HG03432 (cell line): ENCODE measurements around the gene CROCC2.
"Not testable (repeated sequence)": the region's sequence is repeated elsewhere in the genome, so short reads cannot be mapped to it uniquely, and the experiment has no call there.

Experiments used
- ATAC-seq: cut with Tn5 transposase; IDR thresholded peaks from one replicate; pipeline ENCODE4 v1.9.1; 2021; ENCODE audit warnings: mild to moderate bottlenecking, moderate library complexity; ENCODE audit not compliant: unreplicated experiment

Gene CROCC2

GRCh38 chr2:240964704-240965295, 58.7 kb downstream of the CROCC2 start:
- no peak for ATAC-seq

DNA sequence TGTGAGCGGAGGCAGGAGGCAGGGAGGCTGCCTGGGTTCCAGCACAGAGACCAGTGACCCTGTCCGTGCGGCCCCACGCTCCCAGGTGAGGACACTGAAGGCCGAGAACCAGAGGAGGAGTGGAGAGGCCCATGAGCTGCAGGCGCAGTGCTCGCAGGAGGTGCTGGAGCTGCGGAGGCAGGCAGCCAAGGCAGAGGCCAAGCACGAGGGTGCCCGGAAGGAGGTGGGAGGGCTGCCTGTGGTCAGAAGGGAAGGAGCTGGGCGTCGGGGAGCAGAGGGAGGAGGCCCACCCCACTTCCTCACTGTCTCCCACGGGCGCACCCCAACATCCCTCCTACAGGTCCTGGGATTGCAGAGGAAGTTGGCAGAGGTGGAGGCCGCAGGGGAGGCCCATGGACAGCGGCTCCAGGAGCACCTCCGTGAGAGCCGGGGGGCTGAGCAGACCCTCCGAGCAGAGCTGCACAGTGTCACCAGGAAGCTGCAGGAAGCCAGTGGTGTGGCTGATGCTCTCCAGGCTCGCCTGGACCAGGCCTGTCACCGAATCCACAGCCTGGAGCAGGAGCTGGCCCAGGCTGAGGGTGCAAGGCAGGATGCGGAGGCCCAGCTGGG, 59.3 kb downstream of the CROCC2 start:
- ATAC-seq, result no peak

DNA sequence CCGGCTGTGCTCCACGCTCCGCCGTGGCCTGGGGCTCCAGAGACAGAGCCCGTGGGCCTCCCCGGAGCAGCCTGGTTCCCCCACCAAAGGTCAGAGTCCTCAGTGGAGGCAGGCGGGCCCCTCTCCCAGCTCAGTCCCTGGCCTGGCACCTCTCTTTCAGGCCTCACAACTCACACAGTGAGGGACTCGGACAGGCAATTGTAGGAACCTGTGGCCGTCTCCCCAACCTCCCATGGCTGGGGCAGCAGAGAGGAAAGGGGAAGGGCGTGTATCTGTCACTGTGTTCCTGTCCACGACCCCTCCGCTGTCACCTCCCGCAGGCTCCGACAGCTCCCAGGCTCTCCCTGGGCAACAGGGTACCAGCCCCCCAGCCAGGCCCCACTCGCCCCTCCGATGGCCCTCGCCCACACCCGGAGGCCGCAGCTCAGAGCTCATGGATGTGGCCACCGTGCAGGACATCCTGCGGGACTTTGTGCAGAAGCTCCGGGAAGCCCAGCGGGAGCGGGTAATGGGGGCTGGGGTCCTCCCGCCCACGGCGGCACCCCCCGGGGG, 59.8 kb downstream of the CROCC2 start:
- ATAC-seq, result no peak

DNA sequence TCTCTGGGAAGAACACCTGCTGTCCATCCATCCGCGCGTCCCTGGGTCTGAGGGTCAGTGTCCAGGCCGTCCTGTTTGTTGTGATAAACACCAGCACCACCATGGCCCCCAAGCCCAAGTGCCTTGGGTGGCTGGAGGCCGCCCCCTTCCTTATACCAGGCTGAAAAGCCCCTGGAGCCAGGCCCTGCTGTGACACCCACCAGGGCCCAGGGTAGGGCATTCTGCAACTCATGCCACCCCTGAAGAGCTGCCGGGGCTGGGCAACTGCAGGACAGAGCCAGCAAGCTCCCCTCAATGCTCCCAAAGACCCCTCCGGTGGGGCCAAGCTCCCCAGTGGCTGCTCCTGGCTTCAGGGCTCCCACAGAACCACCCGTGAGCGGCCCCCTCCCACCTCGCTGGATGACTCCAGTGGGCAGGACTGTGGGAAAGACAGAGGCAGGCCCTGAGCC, 60.3 kb downstream of the CROCC2 start:
- no peak for ATAC-seq

GRCh38 chr2:240966906-240967680, 61.0 kb downstream of the CROCC2 start:
- no peak for ATAC-seq

DNA sequence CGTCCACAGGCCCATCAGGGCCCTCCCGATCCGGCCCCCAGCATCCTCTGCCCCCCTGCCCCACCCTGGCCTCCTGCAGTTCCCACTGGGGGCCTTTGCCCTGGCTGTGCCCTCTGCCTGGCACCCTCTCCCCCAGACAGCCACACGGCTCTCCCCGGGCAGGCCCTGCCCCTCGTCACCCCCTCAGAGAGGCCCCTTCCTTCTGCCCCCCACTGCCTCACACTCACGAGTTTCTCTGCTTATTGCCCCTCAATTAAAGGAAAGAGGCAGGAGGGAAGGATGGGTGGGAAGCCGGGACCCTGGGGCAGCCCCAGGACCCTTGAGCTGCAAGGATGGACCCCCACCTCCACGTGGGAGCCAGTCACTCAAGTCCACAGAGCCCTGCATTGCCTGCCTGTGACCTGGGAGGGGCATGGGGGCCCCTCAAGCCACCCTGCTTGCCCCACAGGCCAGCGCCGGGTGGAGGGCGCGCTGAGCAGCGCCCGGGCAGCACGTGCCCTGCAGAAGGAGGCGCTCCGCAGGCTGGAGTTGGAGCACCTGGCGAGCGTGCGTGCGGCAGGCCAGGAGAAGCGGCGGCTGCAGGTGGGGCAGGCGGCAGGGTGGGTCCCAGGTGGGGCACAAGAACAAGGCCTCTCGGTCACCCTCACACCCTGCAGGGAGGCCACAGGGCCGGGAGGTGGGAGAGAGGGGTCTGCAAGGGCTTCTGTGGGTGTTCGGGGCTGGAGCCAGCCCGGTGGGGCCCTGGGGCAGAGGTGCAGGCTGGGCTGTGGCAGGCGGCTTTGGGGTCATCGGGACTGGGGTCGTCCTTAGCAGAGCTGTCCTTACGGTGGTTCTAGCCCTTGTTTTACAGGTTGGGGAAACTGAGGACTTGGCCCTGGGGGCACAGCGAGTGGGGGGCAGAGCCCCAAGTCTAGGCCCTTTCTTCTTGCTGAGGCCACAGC, 61.8 kb downstream of the CROCC2 start:
- no peak for ATAC-seq

DNA sequence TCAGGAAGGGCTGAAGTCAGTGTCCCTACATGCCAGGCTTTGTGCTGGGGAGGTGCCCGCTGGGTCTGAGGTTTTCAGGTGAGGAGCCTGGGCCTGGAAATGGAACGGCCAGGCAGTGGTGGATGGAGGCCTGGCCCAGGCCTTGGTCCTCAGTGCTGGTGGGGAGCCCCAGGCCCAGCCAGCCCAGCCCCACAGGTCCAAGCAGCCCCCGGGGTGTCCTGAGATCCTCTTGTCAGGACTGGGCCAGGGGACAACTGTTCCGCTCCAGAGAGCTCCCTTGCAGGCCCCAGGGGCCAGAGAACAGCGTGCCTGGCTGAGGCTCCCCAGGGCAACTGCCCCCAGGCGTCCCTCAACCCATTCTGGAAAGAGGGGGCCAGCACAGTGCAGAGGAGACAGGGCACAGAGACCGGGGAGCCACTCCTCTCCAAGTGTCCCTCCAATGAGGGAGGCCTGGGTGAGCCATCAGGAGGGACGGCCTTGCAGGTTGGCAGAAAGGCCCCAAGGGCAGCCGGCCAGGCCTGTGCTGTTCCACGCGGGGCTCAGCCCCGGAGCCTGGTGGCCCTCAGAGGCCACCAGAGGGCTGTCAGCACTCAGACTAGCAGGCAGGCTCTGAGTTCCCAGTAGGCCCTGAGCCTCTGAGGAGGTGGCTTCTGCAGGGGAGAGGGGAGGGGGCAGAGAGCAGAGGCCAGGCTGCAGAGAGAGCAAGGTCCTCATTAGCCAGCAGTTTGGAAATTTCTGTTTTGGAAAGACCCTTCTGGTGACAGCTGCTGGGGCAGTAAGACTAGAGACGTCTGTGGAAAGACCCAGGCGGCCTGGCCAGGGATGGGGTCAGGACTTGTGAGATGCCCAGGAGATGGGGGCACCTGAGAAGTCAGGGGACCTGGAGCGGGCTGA, 62.8 kb downstream of the CROCC2 start:
- no peak for ATAC-seq

DNA sequence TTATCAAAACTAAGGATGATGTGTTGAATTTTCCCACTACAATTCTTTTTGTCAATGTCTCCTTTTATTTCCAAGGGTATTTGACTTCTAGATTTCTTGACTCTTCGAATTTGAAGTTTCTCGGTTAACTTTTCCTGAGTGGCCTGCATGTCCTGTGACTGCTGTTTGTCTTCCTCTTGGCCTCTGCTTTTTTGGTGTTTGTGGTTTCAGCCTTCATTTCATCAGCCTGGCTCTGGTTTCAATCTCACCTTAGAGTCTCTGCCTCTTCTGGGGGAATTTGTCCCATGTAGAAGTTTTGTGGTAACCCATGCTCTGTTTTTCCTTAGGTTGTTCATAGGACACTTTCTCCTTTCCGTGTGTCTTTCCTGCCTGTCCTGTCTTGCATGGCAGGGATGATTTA, 64.0 kb downstream of the CROCC2 start:
- no peak for ATAC-seq

GRCh38 chr2:240970816-240971215, 64.7 kb downstream of the CROCC2 start:
- ATAC-seq, result no peak

DNA sequence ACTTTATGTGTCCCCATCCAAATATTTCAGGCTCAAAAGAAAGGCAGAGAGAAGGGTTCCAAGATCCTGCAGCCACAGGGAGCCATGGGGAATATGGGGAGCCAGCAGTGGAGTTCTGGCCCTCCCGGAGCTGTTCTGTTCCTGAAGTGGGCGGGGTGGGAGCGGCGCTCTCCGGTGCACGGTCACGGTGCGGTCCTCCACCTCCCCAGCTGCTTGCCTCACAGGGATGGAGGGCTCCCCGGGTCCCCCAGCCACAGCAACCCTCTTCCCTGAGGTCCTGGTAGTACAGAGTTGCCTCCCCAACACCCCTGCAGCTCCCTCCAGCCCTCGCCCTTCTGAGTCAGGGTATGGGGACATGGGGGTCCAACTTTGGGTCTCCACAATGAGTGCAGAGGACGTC, 66.1 kb downstream of the CROCC2 start:
- ATAC-seq, result no peak

- ATAC-seq, result no peak
Observed at GRCh38 chr2:240972636-240973521, 66.7 kb downstream of the CROCC2 start.

GRCh38 chr2:240974771-240975572, 68.8 kb downstream of the CROCC2 start:
- ATAC-seq, result no peak

- not testable (repeated sequence) for ATAC-seq
Observed at GRCh38 chr2:240975903-240976302, 69.8 kb downstream of the CROCC2 start.

GRCh38 chr2:240981280-240981679, 75.1 kb downstream of the CROCC2 start:
- no peak for ATAC-seq

DNA sequence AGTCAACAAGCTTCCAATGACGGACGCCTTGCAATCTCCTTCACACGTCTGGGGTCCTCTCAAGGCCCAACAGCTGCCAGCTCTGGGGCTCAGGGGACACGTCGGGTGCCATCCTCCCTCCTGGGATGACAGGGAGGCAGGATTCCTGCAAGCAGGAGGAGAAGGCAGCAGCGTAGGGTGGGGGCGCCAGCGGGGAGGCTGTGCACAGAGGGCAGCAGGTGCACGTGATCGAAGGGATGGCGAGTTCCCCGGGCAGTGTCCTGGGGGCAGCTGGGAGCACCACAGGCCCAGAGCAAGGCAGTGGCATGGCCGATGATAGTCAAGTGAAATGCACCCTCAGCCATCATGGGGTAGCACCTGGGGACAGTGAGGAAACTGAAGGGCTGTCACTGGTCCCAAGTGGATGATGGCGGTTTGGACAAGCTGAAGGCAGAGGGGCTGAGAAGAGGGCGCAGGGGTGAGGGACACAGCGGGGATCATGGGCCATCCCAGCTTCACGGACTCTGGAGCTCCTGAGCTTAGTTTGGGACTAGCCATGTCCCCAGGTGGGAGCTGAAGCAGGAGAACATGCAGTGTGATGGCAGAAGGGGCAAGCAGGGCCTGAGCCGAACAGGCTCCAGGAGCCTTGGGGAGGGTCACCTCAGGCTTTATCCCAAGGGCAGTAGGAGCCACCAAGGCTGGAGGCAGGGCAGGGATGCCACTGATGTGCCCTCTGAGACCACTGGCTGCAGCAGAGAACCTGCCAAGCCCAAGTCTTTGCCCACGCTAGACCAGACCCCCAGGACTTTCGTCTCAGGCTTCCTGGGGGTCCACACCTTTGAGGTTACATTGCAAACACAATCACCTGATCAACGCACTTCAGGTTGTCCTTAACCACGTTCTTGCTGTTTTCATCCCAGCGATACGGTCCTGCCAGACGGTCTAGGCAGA, 76.0 kb downstream of the CROCC2 start:
- no peak for ATAC-seq

- ATAC-seq, result no peak
Observed at GRCh38 chr2:240982821-240983281, 76.7 kb downstream of the CROCC2 start.
